H9 (cell line): ENCODE results near the gene PRDM1. TPM values are rescaled to one million over a fixed set of nuclear protein-coding genes. Genes with fewer than 3 reads are reported as not detected.

ENCODE experiments used
- DNase-seq: peaks from one replicate; pipeline ENCODE4 v3.0.0-alpha.2; 2017
- H2AFZ ChIP-seq: one replicate; pipeline ENCODE4 v1.6.1; 2013; ENCODE audit warnings: mild to moderate bottlenecking, low read length, control low read depth, moderate library complexity
- H2AK5ac ChIP-seq: 2 replicates; pipeline ENCODE4 v1.6.1; 2013; ENCODE audit warnings: low read length, control low read depth, mixed read lengths; ENCODE audit not compliant: insufficient read length
- H2BK120ac ChIP-seq: one replicate; pipeline ENCODE4 v1.6.1; 2013; ENCODE audit warnings: low read depth, mild to moderate bottlenecking, low read length, control low read depth, inconsistent platforms; ENCODE audit not compliant: poor library complexity, severe bottlenecking
- H2BK12ac ChIP-seq: 2 replicates; pipeline ENCODE4 v1.6.1; 2013; ENCODE audit warnings: low read length, control low read depth, mixed read lengths, low read depth; ENCODE audit not compliant: insufficient read length
- H2BK15ac ChIP-seq: 2 replicates; pipeline ENCODE4 v1.6.1; 2013; ENCODE audit warnings: low read depth, low read length, control low read depth
- H2BK20ac ChIP-seq: one replicate; pipeline ENCODE4 v1.6.1; 2013; ENCODE audit warnings: low read depth, mild to moderate bottlenecking, low read length, control low read depth, inconsistent platforms; ENCODE audit not compliant: poor library complexity, severe bottlenecking
- H2BK5ac ChIP-seq: 2 replicates; pipeline ENCODE4 v1.6.1; 2013; ENCODE audit warnings: low read length, control low read depth, mixed read lengths; ENCODE audit not compliant: insufficient read length
- H3K14ac ChIP-seq: 2 replicates; pipeline ENCODE4 v1.6.1; 2013; ENCODE audit warnings: low read length, control low read depth; ENCODE audit not compliant: insufficient read depth
- H3K18ac ChIP-seq: 2 replicates; pipeline ENCODE4 v1.6.1; 2013; ENCODE audit warnings: low read depth, mild to moderate bottlenecking, mixed read lengths, low read length, control low read depth; ENCODE audit not compliant: insufficient read length
- H3K23ac ChIP-seq: 2 replicates; pipeline ENCODE4 v1.6.1; 2013; ENCODE audit warnings: low read length, control low read depth, mixed read lengths, low read depth; ENCODE audit not compliant: insufficient read length
- H3K23me2 ChIP-seq: 2 replicates; pipeline ENCODE4 v1.6.1; 2013; ENCODE audit warnings: low read depth, mild to moderate bottlenecking, mixed read lengths, low read length, control low read depth; ENCODE audit not compliant: insufficient read length, poor library complexity, severe bottlenecking
- H3K27ac ChIP-seq: 2 replicates; pipeline ENCODE4 v1.5.1; 2013; ENCODE audit warnings: low read length, control low read depth, mixed read lengths, low read depth; ENCODE audit not compliant: insufficient read length
- H3K27me3 ChIP-seq: 2 replicates; pipeline ENCODE4 v1.6.1; 2013; ENCODE audit warnings: low read length, control low read depth, inconsistent platforms; ENCODE audit not compliant: insufficient read depth
- H3K4ac ChIP-seq: 2 replicates; pipeline ENCODE4 v1.6.1; 2013; ENCODE audit warnings: low read depth, mild to moderate bottlenecking, control low read depth, inconsistent platforms, low read length, moderate library complexity
- H3K4me1 ChIP-seq: 2 replicates; pipeline ENCODE4 v1.6.1; 2013; ENCODE audit warnings: low read length, control low read depth, inconsistent platforms; ENCODE audit not compliant: insufficient read depth
- H3K4me2 ChIP-seq: 2 replicates; pipeline ENCODE4 v1.6.1; 2013; ENCODE audit warnings: low read length, control low read depth, mixed read lengths; ENCODE audit not compliant: insufficient read length, insufficient read depth
- H3K56ac ChIP-seq: 2 replicates; pipeline ENCODE4 v1.6.1; 2013; ENCODE audit warnings: low read depth, mild to moderate bottlenecking, mixed read lengths, low read length, control low read depth; ENCODE audit not compliant: insufficient read length
- H3K79me1 ChIP-seq: 2 replicates; pipeline ENCODE4 v1.6.1; 2013; ENCODE audit warnings: low read depth, mild to moderate bottlenecking, moderate library complexity, low read length, control low read depth, inconsistent platforms; ENCODE audit not compliant: insufficient read depth, poor library complexity, severe bottlenecking
- H3K79me2 ChIP-seq: 2 replicates; pipeline ENCODE4 v1.6.1; 2013; ENCODE audit warnings: low read length, control low read depth, inconsistent platforms; ENCODE audit not compliant: insufficient read depth
- H3K9ac ChIP-seq: 2 replicates; pipeline ENCODE4 v1.6.1; 2013; ENCODE audit warnings: low read length, control low read depth, mixed read lengths; ENCODE audit not compliant: insufficient read length; ENCODE audit errors: extremely low read depth
- H3K9me3 ChIP-seq: one replicate; pipeline ENCODE4 v1.6.1; 2013; ENCODE audit warnings: low read depth, low read length, inconsistent platforms; ENCODE audit not compliant: control insufficient read depth
- H3T11ph ChIP-seq: one replicate; pipeline ENCODE4 v1.6.1; 2013; ENCODE audit warnings: mild to moderate bottlenecking, low read length, control low read depth, inconsistent platforms
- H4K20me1 ChIP-seq: one replicate; pipeline ENCODE4 v1.6.1; 2013; ENCODE audit not compliant: control insufficient read depth, insufficient read length, insufficient read depth
- H4K5ac ChIP-seq: 2 replicates; pipeline ENCODE4 v1.6.1; 2013; ENCODE audit warnings: low read depth, mild to moderate bottlenecking, mixed read lengths, low read length, control low read depth; ENCODE audit not compliant: insufficient read length
- H4K8ac ChIP-seq: replicated peaks from 2 replicates; pipeline ENCODE4 v1.6.1; 2013; ENCODE audit warnings: low read length, control low read depth, mixed read lengths, low read depth; ENCODE audit not compliant: insufficient read length
- H4K91ac ChIP-seq: 2 replicates; pipeline ENCODE4 v1.6.1; 2013; ENCODE audit warnings: low read depth, mild to moderate bottlenecking, moderate library complexity, mixed read lengths, low read length, control low read depth; ENCODE audit not compliant: insufficient read length
- H3K27ac Mint-ChIP-seq, 3 experiments: 2 replicates in 2 of 3; 3 replicates in 1 of 3; pipeline ENCODE4 v1.8.0; 2020 to 2021; ENCODE audit warnings: mixed read lengths in 3 of 3, mild to moderate bottlenecking in 1 of 3, moderate library complexity in 1 of 3
- H3K27me3 Mint-ChIP-seq: 2 replicates; pipeline ENCODE4 v1.8.0; 2021; ENCODE audit warnings: low read depth, mild to moderate bottlenecking, moderate library complexity, mixed read lengths
- H3K36me3 Mint-ChIP-seq, 3 experiments: 2 replicates in 2 of 3; 3 replicates in 1 of 3; pipeline ENCODE4 v1.8.0; 2020 to 2021; ENCODE audit warnings: low read depth in 3 of 3, mixed read lengths in 3 of 3; ENCODE audit not compliant: insufficient read depth in 1 of 3
- H3K4me1 Mint-ChIP-seq, 2 experiments: 2 replicates each; pipeline ENCODE4 v1.8.0; 2020; ENCODE audit warnings: mixed read lengths in 2 of 2
- H3K4me3 Mint-ChIP-seq, 2 experiments: 2 replicates in 1 of 2; 3 replicates in 1 of 2; pipeline ENCODE4 v1.8.0; 2020 to 2021; ENCODE audit warnings: mild to moderate bottlenecking in 2 of 2, mixed read lengths in 2 of 2, moderate library complexity in 1 of 2
- H3K9me3 Mint-ChIP-seq, 2 experiments: 2 replicates in 1 of 2; 3 replicates in 1 of 2; pipeline ENCODE4 v1.8.0; 2020; ENCODE audit warnings: mild to moderate bottlenecking in 2 of 2, mixed read lengths in 2 of 2, moderate library complexity in 1 of 2
- WGBS: extraction: QIAGEN DNeasy Blood & Tissue Kit; methylation state at CpG from one replicate; pipeline ENCODE4 v1.1.7; 2013; ENCODE audit warnings: missing lambda C conversion rate, low lambda C conversion rate, mixed read lengths; ENCODE audit not compliant: insufficient read length; ENCODE audit errors: extremely low coverage; 5-methylcytosine and 5-hydroxymethylcytosine counted together
- total RNA-seq: library from RNA; stranded (reverse); gene quantifications from 2 replicates; pipeline ENCODE4 v1.2.1, GENCODE V29; 2021
- TF ChIP-seq, protein P1 (sequence below): fragments of 200-600 bp; sonication (generic); conservative IDR thresholded peaks from 3 replicates; pipeline ENCODE4 v1.8.0; 2021; ENCODE audit warnings: antibody characterized with exemption, mild to moderate bottlenecking

The PRDM1 gene
- total RNA-seq, 1 experiment from 2014 or later, result 2.9 TPM

DNA sequence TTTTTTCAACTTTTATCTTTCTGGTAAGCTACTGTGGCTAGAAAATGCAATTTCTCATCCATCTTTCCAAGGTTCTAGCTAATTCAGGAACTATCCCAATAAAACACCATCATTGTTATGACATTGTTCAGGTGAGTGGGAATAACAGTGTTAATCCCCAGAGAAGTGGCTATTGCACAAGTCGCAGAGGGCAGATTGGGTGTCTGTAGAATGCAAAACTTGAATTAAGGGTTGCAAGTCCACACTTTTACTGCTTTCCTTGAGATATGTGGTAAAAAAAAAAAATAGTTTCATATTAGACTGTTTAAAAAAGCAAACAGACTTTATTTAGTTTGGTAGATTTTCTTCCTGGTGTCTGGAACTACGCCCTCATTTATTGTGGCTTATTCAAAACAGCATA, 41.1 kb upstream of the PRDM1 start:
- no peak overlapping the region for H3K23ac ChIP-seq
- H4K5ac ChIP-seq, result no peak overlapping the region
- no peak for DNase-seq
- H3K18ac ChIP-seq, result no peak overlapping the region
- no peaks in the 10 kb centered on the region for H3K79me2 ChIP-seq
- no peak overlapping the region for H3K4me2 ChIP-seq
- Mint-ChIP-seq H3K9me3 (no peaks in the 10 kb centered on the region), H3K27ac (no peak overlapping the region), H3K36me3 (no peaks in the 10 kb centered on the region), H3K27me3 (peaks cover 21% of the 10 kb centered on the region), H3K4me3 (no peak overlapping the region), H3K4me1 (peaks cover 9% of the 10 kb centered on the region in 2 experiments)
- H2AK5ac ChIP-seq, result no peak overlapping the region
- H3K4ac ChIP-seq, result no peak overlapping the region
- H3K23me2 ChIP-seq, result no peaks in the 10 kb centered on the region
- WGBS, result no CpG with 5 or more reads among the region's 2 CpGs
- H3K56ac ChIP-seq, result no peak overlapping the region
- H4K8ac ChIP-seq, result no peak overlapping the region
- no peak overlapping the region for H3K9ac ChIP-seq
- no peak overlapping the region for H2BK120ac ChIP-seq
- H4K20me1 ChIP-seq, result no peaks in the 10 kb centered on the region
- no peaks in the 10 kb centered on the region; the same call in 1 of the 2 replicates for H3K27me3 ChIP-seq
- no peak overlapping the region for H3T11ph ChIP-seq
- H3K79me1 ChIP-seq, result no peaks in the 10 kb centered on the region
- no peak overlapping the region for H2BK12ac ChIP-seq
- H2BK15ac ChIP-seq, result no peak overlapping the region
- H2BK20ac ChIP-seq, result no peak overlapping the region
- H2AFZ ChIP-seq, result no peak overlapping the region
- no peak overlapping the region for H3K14ac ChIP-seq
- H3K4me1 ChIP-seq, result no peaks in the 10 kb centered on the region
- H3K9me3 ChIP-seq, result no peaks in the 10 kb centered on the region
- H4K91ac ChIP-seq, result no peak overlapping the region
- H3K27ac ChIP-seq, result no peak overlapping the region
- no peak overlapping the region for H2BK5ac ChIP-seq
- TF ChIP-seq, protein P1, sequence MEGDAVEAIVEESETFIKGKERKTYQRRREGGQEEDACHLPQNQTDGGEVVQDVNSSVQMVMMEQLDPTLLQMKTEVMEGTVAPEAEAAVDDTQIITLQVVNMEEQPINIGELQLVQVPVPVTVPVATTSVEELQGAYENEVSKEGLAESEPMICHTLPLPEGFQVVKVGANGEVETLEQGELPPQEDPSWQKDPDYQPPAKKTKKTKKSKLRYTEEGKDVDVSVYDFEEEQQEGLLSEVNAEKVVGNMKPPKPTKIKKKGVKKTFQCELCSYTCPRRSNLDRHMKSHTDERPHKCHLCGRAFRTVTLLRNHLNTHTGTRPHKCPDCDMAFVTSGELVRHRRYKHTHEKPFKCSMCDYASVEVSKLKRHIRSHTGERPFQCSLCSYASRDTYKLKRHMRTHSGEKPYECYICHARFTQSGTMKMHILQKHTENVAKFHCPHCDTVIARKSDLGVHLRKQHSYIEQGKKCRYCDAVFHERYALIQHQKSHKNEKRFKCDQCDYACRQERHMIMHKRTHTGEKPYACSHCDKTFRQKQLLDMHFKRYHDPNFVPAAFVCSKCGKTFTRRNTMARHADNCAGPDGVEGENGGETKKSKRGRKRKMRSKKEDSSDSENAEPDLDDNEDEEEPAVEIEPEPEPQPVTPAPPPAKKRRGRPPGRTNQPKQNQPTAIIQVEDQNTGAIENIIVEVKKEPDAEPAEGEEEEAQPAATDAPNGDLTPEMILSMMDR, result no peak
